Omental fat pad (tissue), 4 donors: ENCODE data around the gene GALNS. TPM values are rescaled to one million over a fixed set of nuclear protein-coding genes. Genes with fewer than 3 reads are reported as not detected.

ENCODE experiments used
- ATAC-seq: fragments of 150-250 bp; one replicate; pipeline ENCODE4 v1.9.1; 2016; ENCODE audit warnings: mild to moderate bottlenecking, moderate library complexity; ENCODE audit not compliant: low FRiP score
- DNase-seq: peaks from one replicate; pipeline ENCODE4 v3.0.0-alpha.2; 2019; ENCODE audit warnings: low spot score
- total RNA-seq, 4 donors: library from RNA; depleted of rRNA; stranded (reverse); fragments of >200 nt; gene quantifications; one replicate each; pipeline ENCODE4 v1.1.0, GENCODE V29; 2016
- TF ChIP-seq, protein P1 (sequence below), 3 donors: fragments of 450-650 bp; IDR thresholded peaks; one replicate each; pipeline ENCODE4 v1.5.1; 2016 to 2017; ENCODE audit warnings: antibody characterized with exemption in 3 of 3, mild to moderate bottlenecking in 3 of 3, moderate library complexity in 2 of 3

The GALNS gene
- total RNA-seq, 4 donors from 2014 or later = 15.0 to 32.0 (median 23.4) TPM

GRCh38 chr16:88817785-88818574, 38.8 kb downstream of the GALNS start:
- ATAC-seq (no peak), DNase-seq (no peak)
- TF ChIP-seq, protein P1, sequence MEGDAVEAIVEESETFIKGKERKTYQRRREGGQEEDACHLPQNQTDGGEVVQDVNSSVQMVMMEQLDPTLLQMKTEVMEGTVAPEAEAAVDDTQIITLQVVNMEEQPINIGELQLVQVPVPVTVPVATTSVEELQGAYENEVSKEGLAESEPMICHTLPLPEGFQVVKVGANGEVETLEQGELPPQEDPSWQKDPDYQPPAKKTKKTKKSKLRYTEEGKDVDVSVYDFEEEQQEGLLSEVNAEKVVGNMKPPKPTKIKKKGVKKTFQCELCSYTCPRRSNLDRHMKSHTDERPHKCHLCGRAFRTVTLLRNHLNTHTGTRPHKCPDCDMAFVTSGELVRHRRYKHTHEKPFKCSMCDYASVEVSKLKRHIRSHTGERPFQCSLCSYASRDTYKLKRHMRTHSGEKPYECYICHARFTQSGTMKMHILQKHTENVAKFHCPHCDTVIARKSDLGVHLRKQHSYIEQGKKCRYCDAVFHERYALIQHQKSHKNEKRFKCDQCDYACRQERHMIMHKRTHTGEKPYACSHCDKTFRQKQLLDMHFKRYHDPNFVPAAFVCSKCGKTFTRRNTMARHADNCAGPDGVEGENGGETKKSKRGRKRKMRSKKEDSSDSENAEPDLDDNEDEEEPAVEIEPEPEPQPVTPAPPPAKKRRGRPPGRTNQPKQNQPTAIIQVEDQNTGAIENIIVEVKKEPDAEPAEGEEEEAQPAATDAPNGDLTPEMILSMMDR (IDR thresholded peaks at IDR 0.05) = no peak

DNA sequence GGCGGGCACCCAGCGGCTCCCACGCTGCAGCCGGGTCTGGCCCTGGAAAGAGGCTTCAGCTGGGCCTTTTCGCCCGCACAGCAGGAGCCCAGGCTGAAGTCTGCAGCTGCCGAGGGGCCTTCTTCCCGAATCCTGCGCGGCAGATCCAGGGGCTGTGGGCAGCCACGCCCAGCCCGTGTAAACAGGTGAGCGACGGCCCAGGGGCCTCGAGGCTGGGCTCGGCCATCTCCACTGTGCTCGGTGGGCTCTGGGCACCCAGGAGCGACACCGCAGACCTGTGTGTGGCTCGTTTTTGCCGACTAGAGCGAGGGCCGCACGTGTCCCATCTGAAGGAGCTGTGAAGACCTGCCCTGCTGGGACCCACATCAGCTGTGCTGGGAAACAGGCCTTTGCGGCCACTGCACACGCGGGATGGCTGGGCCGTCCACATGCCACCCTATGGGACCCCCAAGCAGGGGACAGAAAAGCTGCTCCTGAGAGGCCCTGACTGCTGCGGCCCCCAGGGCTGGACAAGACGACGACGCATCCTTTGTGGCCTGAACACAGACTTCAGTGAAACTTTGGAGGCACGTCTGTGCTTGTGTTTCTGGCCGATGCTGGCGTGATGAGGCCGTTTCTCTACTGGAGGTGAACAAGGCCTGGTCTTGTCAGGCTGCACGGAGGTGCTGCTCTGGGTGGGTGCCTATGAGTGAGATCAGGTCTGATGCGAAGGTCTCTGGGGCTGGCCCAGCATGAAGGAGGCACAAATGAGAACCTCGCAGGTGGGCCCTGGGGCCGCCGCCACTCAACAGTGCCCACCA, 39.8 kb downstream of the GALNS start:
- ATAC-seq = no peak
- DNase-seq = no peak
- TF ChIP-seq, protein P1 (IDR thresholded peaks at IDR 0.05) = no peak

- TF ChIP-seq, protein P1 (IDR thresholded peaks at IDR 0.05) = no peak
- ATAC-seq (no peak), DNase-seq (no peak)
These were observed 40.7 kb downstream of the GALNS start for GRCh38 chr16:88815901-88816589.

GRCh38 chr16:88815227-88815626, 41.5 kb downstream of the GALNS start:
- DNase-seq (no peak), ATAC-seq (no peak)
- TF ChIP-seq, protein P1 (IDR thresholded peaks at IDR 0.05) = no peak

- TF ChIP-seq, protein P1 (IDR thresholded peaks at IDR 0.05) = no peak
- no peak for ATAC-seq
- DNase-seq = no peak
These were observed 42.6 kb downstream of the GALNS start for GRCh38 chr16:88814144-88814502.

GRCh38 chr16:88813269-88814143, 43.2 kb downstream of the GALNS start:
- ATAC-seq = no peak
- TF ChIP-seq, protein P1 (IDR thresholded peaks at IDR 0.05) = no peak

More at GRCh38 chr16:88813269-88814143, 43.2 kb downstream of the GALNS start:
- no peak for DNase-seq
